ENCODE results near the gene SAMD9. TPM values are rescaled to one million over a fixed set of nuclear protein-coding genes. Genes with fewer than 3 reads are reported as not detected.

Gene SAMD9
- total RNA-seq, 1 experiment from 2014 or later, result not detected

GRCh38 chr7:93060865-93061264, 56.9 kb downstream of the SAMD9 start:
- Histone ChIP-seq H4K5ac (ENCODE audit: insufficient read length, low read depth, low read length) (no peak overlapping the region), H3T11ph (ENCODE audit: low read length) (no peak overlapping the region), H2BK5ac (ENCODE audit: insufficient read length, low read length) (no peak overlapping the region), H2AK5ac (ENCODE audit: insufficient read length, low read length) (no peak overlapping the region), H3K27me3 (ENCODE audit: insufficient read depth, low read length) (no peaks in the 10 kb centered on the region), H3K9ac (ENCODE audit: extremely low read depth, insufficient read length, low read length) (no peak overlapping the region), H3K9me3 (ENCODE audit: control insufficient read depth, low read depth, low read length) (no peaks in the 10 kb centered on the region), H3K56ac (ENCODE audit: insufficient read length, low read depth, low read length) (no peak overlapping the region), H4K20me1 (ENCODE audit: control insufficient read depth, insufficient read depth, insufficient read length) (no peaks in the 10 kb centered on the region), H3K18ac (ENCODE audit: insufficient read length, low read depth, low read length) (no peak overlapping the region), H3K79me1 (ENCODE audit: insufficient read depth, low read depth, low read length, poor library complexity, severe bottlenecking) (no peaks in the 10 kb centered on the region), H2AFZ (ENCODE audit: low read length) (no peak overlapping the region), H3K14ac (ENCODE audit: insufficient read depth, low read length) (no peak overlapping the region), H3K4me1 (ENCODE audit: insufficient read depth, low read length) (no peaks in the 10 kb centered on the region), H4K91ac (ENCODE audit: insufficient read length, low read depth, low read length) (no peak overlapping the region), H3K79me2 (ENCODE audit: insufficient read depth, low read length) (no peaks in the 10 kb centered on the region), H2BK12ac (ENCODE audit: insufficient read length, low read depth, low read length) (no peak overlapping the region), H3K4ac (ENCODE audit: low read depth, low read length) (no peak overlapping the region), H3K27ac (ENCODE audit: insufficient read length, low read depth, low read length) (no peak overlapping the region), H3K4me2 (ENCODE audit: insufficient read depth, insufficient read length, low read length) (no peak overlapping the region), H2BK20ac (ENCODE audit: low read depth, low read length, poor library complexity, severe bottlenecking) (no peak overlapping the region), H2BK15ac (ENCODE audit: low read depth, low read length) (no peak overlapping the region), H2BK120ac (ENCODE audit: low read depth, low read length, poor library complexity, severe bottlenecking) (no peak overlapping the region), H3K23ac (ENCODE audit: insufficient read length, low read depth, low read length) (no peak overlapping the region), H3K23me2 (ENCODE audit: insufficient read length, low read depth, low read length, poor library complexity, severe bottlenecking) (no peaks in the 10 kb centered on the region), H4K8ac (replicated peaks; ENCODE audit: insufficient read length, low read depth, low read length) (no peak overlapping the region)
- no peak overlapping the region for H3K27ac Mint-ChIP-seq
- no peak for DNase-seq
- no peak for TF ChIP-seq CTCF (conservative IDR thresholded peaks at IDR 0.05)
- WGBS (ENCODE audit: extremely low coverage, insufficient read length, low lambda C conversion rate), result no CpG with 5 or more reads among the region's 5 CpGs
- H3K4me1 Mint-ChIP-seq, result no peaks in the 10 kb centered on the region
- peaks cover 0 to 6% of the 10 kb centered on the region in 2 experiments; a peak in 2 of 5 replicates for H3K9me3 Mint-ChIP-seq
- H3K36me3 Mint-ChIP-seq (ENCODE audit: insufficient read depth in 1 of 3, low read depth in 3 of 3), result no peaks in the 10 kb centered on the region
- H3K4me3 Mint-ChIP-seq, result no peak overlapping the region
- peaks cover 6% of the 10 kb centered on the region for H3K27me3 Mint-ChIP-seq (ENCODE audit: low read depth)

All from H9 (cell line).